Measurements from ENCODE around the gene CBX2. TPM values are rescaled to one million over a fixed set of nuclear protein-coding genes. Genes with fewer than 3 reads are reported as not detected.

CBX2 gene
- total and polyA plus RNA-seq, 12 donors, result 0.06 to 3.4 (median 0.82) TPM

DNA sequence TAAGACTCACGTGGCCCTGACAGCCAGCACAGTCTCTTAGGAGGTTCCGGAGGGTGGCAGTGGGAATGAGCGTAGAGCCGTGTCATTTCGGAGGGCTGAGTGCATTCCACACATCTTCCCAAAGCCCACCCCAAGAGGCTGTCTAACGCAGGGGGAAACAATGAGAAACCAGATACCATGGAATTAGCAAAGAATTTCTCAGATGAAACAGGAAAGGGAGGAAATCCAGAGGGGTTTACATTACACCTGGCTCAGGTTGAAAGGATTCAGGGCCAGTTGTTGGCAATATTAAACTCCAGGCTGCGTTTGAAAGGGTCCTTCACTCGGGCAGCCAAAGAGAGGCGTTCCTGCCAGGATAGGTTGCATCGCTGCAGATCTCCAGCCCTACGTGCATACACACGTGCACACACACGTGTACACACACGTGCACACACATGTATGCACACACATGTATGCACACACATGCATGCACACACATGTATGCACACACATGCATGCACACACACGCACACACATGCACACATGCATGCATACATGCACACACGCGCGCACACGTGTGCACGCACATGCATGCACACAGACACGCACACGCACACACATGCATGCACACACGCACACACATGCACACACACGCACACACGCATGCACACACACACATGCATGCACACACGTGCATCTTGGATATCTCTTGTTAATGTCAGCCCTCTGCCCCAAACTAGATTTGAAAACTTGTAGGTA, 49.1 kb downstream of the CBX2 start:
- 78 to 91% (median 82%) methylated on average over 25 to 26 of the region's 26 CpGs for WGBS, 4 donors

GRCh38 chr17:79829004-79829403, 51.1 kb downstream of the CBX2 start:
- DNase-seq, result no peak
- Histone ChIP-seq H3K36me3 (replicated peaks in 1 of 2) (peaks cover 0 to 10% of the 10 kb centered on the region in 2 donors), H3K27me3 (no peaks in the 10 kb centered on the region), H3K27ac (no peak overlapping the region), H3K4me3 (no peak overlapping the region), H3K9me3 (replicated peaks in 1 of 3) (no peaks in the 10 kb centered on the region), H3K4me1 (replicated peaks in 1 of 2) (peaks cover 21 to 30% of the 10 kb centered on the region in 2 donors)
- no peak for TF ChIP-seq POLR2A (IDR thresholded peaks at IDR 0.05)
- no peak for TF ChIP-seq CTCF (IDR thresholded peaks at IDR 0.05)
- 56 to 81% (median 75%) methylated on average over 2 of the region's 2 CpGs for WGBS, 4 donors
- intact Hi-C loops (cut with DNase I), result no loop called here

More for the DNA sequence above, 49.1 kb downstream of the CBX2 start:
- TF ChIP-seq POLR2A (IDR thresholded peaks at IDR 0.05) (no peak), CTCF (IDR thresholded peaks at IDR 0.05) (no peak)
- H3K4me3 ChIP-seq, result no peak overlapping the region
- no peak overlapping the region for H3K27ac ChIP-seq
- H3K27me3 ChIP-seq, result no peaks in the 10 kb centered on the region
- intact Hi-C loops (cut with DNase I), result no loop called here
- no peaks in the 10 kb centered on the region for H3K9me3 ChIP-seq (replicated peaks in 1 of 3)
- no peak for DNase-seq
- H3K36me3 ChIP-seq (replicated peaks in 1 of 2), result no peaks in the 10 kb centered on the region
- peaks cover 10 to 18% of the 10 kb centered on the region in 2 donors for H3K4me1 ChIP-seq (replicated peaks in 1 of 2)

GRCh38 chr17:79829457-79829856, 51.5 kb downstream of the CBX2 start:
- H3K27ac ChIP-seq, result no peak overlapping the region
- intact Hi-C loops (cut with DNase I), result no loop called here
- TF ChIP-seq POLR2A (IDR thresholded peaks at IDR 0.05) (no peak), CTCF (IDR thresholded peaks at IDR 0.05) (no peak)
- H3K9me3 ChIP-seq (replicated peaks in 1 of 3), result no peaks in the 10 kb centered on the region
- H3K36me3 ChIP-seq (replicated peaks in 1 of 2), result peaks cover 0 to 14% of the 10 kb centered on the region in 2 donors
- peaks cover 21 to 30% of the 10 kb centered on the region in 2 donors for H3K4me1 ChIP-seq (replicated peaks in 1 of 2)
- WGBS, 4 donors, result 68 to 74% (median 71%) methylated on average over 2 of the region's 2 CpGs
- H3K4me3 ChIP-seq, result no peak overlapping the region
- no peaks in the 10 kb centered on the region for H3K27me3 ChIP-seq
- no peak for DNase-seq

GRCh38 chr17:79830303-79830702, 52.4 kb downstream of the CBX2 start:
- Histone ChIP-seq H3K27me3 (no peaks in the 10 kb centered on the region), H3K4me3 (no peak overlapping the region), H3K27ac (no peak overlapping the region), H3K4me1 (replicated peaks in 1 of 2) (peaks cover 21 to 30% of the 10 kb centered on the region in 2 donors), H3K36me3 (replicated peaks in 1 of 2) (peaks cover 0 to 22% of the 10 kb centered on the region in 2 donors), H3K9me3 (replicated peaks in 1 of 3) (no peaks in the 10 kb centered on the region)
- intact Hi-C loops (cut with DNase I), result no loop called here
- no peak for DNase-seq
- TF ChIP-seq POLR2A (IDR thresholded peaks at IDR 0.05) (no peak), CTCF (IDR thresholded peaks at IDR 0.05) (no peak)
- WGBS, 4 donors, result 84 to 85% (median 85%) methylated on average over 8 of the region's 8 CpGs
